Activated CD8-positive, alpha-beta memory T cell treated with anti-CD3 and anti-CD28 coated beads, Interleukin-2, amount 50 U/mL, for 24 hours (primary cell): ENCODE measurements around the gene BCAR3.
"Not testable (repeated sequence)": the region's sequence is repeated elsewhere in the genome, so short reads cannot be mapped to it uniquely, and the experiment has no call there.

ENCODE experiments used
- DNase-seq: peaks from one replicate; pipeline ENCODE4 v3.0.0-alpha.2; 2020; ENCODE audit errors: extremely low read depth

BCAR3 gene

DNA sequence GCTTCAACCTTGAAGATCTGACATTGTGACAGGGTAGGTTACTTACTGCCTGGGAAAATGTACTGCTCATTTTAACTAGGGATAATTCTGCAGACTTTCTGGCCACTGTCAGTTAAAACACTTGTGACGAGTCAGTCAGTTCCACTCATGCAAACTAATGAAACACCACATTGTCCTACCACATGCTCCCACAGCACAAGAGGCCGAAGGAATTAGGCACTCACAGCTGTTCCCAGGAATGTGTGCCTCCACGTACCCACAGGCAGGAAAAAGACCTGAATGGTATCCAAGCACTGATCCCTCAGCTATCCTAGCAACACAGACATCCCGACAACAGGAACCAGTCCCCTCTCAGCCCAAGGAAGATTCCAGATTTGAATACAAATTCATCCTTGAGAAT, 12.3 kb downstream of the BCAR3 start:
- DNase-seq, result no peak

DNA sequence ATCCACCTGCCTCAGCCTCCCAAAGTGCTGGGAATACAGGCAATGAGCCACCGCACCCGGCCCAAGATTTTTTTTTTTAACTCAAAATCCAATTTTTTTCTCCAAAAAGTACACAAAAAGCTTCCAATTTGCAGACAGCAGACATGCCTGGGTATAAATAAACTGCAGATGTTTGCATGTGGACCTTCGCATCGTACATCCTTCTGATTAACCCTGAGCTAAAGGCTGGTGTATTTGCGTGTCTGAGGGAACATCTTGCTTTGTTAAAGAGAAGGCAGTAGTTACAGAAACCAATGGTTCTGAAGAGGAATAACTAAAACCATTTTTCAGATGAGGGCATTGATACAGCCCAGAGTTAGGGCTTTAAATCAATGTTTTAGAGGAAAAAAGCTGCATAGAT, 12.7 kb downstream of the BCAR3 start:
- no peak for DNase-seq

DNA sequence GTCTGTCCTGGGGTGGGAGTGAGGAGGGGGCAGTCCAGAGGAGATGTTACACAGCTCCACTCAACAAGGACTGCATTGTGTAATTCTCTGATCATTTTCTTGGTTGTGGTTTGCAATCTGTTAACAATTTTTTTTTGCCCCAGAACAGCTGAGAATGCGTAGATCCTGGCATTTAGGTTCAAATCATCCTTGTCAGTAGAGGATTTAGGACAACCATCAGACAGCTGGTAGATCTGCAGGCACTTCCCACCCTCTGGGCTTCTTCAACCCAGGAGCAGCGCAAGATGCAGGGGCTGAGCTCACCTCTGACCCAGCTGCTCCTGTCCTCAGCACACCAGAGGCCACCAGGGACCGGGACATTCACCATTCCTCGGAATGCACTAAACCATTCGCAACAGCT, 13.5 kb downstream of the BCAR3 start:
- DNase-seq, result no peak

DNA sequence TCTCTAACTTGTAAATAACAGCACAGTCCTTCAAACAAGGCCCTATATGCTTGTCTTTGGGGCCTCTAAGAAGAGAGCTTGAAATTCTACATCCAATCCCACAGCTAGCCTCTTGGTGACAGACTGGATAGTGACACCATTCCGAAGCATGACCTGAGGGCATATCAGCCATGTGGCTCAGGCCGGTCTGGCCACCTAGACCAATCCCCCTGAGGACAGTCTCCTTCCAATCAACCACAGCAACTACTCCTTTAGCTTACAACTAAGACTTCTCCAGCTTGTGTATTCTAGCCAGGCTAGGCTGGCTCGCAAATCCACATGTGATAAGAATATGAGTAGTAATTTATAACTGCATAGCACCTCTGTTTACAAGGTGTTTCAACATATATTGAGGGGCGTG, 14.0 kb downstream of the BCAR3 start:
- no peak for DNase-seq

DNA sequence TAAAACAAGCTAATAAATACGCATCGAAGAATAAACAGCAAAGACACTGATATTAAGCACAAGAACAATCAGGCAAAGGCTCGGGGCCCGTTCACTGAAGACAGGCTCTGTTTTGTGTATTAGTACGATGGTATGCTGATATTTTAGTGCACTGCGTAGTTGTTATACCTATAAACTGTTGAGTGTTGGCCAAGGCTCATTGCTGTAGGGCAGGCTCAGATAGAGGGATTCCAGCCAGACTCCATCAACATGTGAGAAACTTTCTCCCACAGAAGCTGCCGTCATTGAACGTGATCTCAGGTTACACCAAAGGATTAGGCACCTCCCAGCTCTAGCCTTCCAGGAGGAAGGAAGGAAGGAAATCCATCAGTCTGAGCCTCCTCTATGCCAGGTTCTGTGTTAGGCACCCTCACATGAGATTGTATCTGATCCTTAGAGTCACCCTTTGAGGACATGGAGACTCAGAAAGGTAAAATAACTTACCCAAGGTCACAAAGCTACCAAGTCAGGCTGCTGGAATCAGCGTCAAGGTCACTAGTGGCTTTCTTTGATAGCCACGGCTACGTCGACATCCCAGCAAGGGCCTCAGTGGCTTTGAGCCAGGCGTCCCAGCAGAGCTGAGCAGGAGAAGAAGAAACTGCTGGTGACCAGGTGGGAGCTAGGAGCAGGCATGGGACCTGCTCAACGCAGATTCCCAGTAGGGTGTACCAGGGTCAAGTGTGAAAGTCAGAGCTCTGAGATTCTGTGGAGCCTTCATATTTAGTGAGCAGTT, 14.8 kb downstream of the BCAR3 start:
- no peak for DNase-seq

DNA sequence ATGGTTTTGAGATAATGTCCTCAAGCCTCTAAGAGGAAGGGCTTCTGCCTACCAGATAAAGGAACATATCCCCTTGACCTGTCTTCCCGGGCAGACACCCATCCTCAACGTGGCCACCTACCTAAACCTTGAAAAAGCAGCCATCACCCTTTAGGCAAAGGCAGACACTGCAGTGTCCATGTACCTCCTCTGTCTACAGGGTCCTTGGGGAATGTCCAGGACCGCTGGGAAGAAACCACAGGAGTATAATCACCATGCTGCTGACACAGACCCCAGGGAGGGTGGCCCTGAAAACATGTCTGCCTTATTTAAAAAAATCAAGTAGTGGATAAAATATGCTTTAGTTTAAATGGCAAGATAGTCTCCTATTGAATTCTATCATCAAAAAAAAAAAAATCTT, 16.6 kb downstream of the BCAR3 start:
- no peak for DNase-seq

DNA sequence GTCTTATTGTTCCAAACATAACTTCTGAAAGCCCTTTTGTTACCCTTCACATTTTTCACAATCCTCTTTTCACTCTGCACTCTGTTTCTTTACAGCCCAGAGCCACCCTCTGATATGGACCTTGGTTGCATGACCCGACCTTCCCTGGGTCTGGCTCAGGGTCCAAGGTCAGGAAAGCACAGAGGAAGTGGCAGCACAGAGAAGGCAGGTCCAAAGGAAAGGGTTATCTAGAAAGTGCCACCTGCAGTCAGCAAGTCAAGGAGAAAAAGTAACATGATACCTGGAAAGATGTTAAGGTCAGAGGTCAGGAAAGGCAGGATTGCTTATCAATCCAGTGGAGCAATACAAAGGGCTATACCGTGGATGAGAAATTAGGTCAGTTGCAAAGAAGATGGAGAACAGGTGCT, 18.4 kb downstream of the BCAR3 start:
- DNase-seq, result no peak

DNA sequence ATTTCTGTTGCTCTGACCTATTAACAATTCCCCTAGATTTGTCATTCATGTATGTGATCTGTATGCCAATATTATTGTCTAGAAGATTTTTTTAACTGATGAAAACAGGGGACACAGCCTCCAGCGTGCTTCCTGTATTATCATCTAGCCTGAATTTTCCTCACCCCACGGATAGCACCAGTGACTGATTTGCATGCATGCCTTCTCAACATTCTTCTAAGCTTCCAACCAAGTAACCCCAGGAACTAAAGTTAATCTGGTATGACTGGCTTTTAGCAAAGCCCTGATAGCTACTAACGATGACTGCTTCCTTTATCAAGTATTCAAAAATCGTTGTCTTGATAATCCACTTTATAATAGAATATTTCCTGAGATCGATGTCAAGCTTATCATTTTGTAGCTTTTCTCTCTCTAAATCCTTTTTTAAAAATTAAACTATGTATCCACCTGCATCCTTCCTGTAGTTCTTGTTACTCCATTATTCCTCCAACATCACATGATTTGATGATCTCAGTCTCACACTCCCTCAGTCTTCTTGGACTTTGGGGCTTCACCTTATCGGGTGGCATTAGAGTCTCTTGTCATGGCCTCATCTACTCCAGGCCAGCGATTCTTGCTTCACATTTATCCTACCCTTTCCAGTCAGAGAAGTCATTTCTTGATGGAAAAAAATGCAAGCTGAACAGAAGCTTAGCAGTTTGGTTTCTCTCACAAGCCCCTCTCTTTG, 19.0 kb downstream of the BCAR3 start:
- DNase-seq, result no peak

- no peak for DNase-seq
Observed at GRCh38 chr1:93661829-93662474, 19.7 kb downstream of the BCAR3 start.

DNA sequence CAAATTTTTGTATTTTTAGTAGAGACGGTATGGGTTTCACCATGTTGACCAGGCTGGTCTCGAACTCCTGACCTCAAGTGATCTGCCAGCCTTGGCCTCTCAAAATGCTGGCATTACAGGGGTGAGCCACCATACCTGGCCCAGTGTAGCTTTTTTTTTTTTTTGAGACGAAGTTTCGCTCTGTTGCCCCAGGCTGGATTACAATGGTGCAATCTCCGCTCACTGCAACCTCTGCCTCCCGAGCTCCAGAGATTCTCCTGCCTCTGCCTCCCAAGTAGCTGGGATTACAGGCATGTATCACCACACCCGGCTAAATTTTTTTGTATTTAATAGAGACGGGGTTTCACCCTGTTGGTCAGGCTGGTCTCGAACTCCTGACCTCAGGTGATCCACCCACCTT, 20.3 kb downstream of the BCAR3 start:
- DNase-seq, result not testable (repeated sequence)

GRCh38 chr1:93659822-93660503, 21.7 kb downstream of the BCAR3 start:
- DNase-seq, result no peak

DNA sequence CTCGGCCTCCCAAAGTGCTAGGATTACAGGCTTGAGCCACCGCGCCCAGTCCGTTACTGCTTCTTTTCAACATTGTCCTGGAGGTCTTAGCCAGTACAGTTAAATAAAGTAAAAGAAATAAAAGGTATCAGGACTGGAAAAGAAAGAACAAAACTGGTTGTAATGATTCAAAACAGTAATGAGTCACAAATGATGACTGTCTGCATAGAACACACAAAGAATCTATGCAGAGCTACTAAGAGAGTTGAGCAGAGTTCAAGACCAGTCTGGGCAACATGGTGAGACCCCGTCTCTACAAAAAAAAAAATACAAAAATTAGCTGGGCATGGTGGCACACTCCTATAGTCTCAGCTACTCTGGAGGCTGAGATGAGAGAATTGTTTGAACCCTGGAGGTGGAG, 23.4 kb downstream of the BCAR3 start:
- no peak for DNase-seq

DNA sequence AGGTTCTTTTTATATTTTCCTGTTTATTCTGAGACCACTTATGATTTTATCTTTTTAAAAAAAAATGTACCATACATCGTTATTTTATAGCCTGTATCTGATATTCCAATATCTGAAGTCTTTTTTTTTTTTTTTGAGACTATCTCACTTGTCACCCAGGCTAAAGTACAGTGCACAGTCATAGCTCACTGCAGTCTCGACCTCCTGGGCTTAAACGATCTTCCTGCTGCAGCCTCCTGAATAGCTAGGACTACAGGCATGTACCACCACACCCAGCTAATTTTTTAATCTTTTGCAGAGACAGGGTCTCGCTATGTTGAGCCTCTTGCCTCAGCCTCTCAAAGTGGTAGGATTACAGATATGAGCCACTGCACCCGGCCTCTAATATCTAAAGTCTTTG, 25.1 kb downstream of the BCAR3 start:
- DNase-seq, result no peak

DNA sequence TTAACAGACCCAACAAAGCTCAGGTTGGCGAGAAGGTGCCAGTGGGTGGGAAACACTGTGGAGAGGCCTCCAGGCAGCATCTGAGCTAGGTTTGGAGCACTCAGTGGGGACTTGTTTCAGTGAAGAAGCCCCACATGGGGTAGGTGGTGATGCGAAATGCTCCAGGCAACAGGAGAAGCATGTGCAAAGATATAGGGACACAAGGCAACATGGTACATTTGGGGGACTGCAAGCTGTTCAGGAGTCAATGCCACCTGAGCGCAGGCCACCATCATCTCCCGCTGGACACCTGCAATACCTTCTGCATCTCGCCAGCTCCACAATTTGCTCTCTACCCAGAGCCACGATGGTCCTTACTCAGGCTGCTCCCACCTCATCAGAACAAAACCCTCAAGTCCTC, 28.0 kb downstream of the BCAR3 start:
- no peak for DNase-seq

- DNase-seq, result no peak
Observed at GRCh38 chr1:93652323-93652949, 29.2 kb downstream of the BCAR3 start.

- no peak for DNase-seq
Observed at GRCh38 chr1:93651695-93652094, 29.9 kb downstream of the BCAR3 start.

DNA sequence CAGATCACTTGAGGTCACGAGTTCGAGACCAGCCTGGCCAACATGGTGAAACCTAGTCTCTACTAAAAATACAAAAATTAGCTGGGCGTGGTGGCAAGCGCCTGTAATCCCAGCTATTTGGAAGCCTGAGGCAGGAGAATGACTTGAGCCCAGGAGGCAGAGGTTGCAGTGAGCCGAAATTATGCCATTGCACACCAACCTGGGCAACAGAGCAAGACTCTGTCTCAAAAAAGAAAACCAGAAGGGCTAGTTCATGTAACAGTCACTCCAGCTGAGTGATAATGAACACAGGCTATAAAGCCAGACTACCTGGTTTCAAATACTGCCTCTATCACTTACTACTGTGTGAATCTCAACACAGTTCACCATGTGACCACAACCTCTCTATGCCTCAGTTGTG, 31.5 kb downstream of the BCAR3 start:
- DNase-seq, result not testable (repeated sequence)

GRCh38 chr1:93649231-93649630, 32.4 kb downstream of the BCAR3 start:
- no peak for DNase-seq

DNA sequence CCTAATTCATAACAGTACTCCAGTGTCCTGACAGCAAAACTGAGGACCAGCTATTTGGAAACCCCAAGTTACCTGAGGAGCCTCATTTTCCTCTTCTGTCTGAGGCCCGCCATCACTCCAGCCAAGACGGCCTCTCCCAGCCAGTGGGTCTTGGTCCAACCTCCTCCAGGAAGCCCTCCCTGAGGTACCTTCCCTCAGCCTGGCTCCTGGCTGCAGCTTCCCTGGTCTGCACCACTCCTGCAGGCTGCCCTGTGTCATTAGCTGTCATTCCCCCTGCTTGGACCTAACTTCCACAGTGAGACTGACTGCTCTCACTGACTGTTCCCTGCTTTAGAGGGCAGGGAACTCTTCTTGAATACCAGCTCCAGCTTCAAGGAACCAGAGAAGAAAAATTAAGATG, 33.0 kb downstream of the BCAR3 start:
- DNase-seq, result no peak

- no peak for DNase-seq
Observed at GRCh38 chr1:93641527-93641926, 40.1 kb downstream of the BCAR3 start.

DNA sequence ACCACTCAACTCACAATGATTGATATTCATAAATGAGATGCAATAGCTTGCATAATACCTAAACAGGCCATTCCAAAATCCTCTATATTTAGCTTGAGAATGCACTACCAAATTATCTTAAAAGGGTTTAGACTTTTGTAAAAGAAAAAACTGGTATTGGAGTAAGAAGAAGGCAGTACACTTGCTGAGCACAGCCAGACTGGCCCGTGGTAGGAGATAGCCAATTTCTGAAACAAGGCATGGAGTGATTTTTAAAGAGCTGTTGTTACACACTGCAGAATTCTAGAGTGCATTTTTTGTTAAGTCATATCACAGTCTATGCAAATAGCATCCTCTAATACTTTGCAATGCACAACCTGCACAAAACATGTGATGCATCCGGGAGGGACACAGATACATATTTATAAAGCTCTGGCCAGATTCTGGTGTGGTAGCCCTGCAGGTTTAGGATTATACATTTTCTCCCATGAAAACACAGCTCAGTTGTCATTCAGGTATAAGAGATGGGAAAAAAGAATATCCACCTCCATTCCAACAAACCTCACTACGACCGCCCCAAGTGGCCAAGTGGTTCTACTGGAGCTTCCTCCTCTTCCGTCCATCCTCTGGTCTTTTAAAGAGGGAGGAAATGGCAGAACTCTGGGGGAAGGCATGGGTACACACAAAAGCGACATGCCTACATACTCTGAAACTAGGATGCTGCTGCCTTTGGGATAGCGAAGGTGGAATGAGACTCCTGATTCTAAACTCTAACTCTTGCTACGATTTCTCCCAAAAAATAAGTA, 40.8 kb downstream of the BCAR3 start:
- DNase-seq, result no peak
